Hematopoietic multipotent progenitor cell treated with erythropoietin and hydrocortisone succinate and interleukin-3 and kit ligand, for 15 days (in vitro differentiated cells): ENCODE results near the gene MOXD1.

Experiments
- DNase-seq: peaks from one replicate; pipeline ENCODE4 v3.0.0-alpha.2; 2015; ENCODE audit warnings: low spot score

Gene MOXD1

GRCh38 chr6:132400883-132401617 is at the start of gene MOXD1:
Gene MOXD1, minus strand, starts transcription at chr6:132401475. Its CDS starts 49 bp downstream, at chr6:132401426.
- DNase-seq: no peak

DNA sequence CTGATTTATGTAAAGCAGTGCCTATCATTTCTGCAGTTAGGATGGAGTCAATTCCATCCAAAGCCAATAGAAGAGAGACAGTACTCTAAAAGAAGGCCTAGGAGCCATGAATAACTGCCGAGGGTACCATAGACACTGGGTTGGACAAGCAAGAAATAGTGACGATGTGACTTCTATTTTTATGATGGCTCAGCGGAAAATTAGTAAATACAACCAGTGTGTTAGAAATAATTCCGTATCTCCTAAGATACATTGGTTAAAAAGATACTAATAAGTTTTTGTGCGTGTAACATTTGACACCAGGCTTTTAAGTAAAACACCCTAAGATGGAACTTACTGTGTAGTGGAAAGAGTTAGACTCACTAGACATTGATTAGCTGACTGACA is 45.6 kb upstream of the MOXD1 start:
- DNase-seq: no peak

DNA sequence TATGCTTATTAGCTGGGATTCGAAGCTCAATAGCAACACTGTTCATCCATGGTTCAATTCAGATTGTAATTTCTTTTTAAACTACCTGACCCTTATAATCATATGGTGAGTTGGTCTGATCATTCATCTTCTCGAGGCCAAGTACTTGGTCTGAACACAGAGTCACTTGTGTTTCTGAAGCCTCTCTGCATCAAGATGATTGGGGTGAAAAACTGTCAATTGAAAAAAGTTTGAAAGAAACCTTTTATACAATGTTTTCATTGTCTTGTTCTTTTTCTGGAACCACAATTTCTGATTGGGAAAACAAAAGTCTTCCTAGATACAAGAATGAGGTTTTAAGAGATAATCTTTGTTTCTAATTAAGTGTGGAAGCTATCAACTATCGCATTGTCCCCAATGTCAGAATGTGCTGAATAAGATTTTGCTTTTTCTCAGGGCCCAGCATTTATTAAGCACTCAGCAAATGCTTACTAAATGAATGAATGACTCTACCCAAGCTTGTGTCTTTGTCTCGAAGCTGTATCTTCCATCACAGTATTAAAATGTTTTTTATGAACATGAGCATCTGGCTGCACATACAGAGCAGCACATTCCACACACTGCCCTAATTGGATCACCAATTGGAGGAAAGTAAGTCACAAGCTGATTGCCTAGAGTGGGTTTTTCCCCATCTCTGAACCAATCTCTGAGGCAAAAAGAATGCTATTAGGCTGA is 45.0 kb upstream of the MOXD1 start:
- no peak for DNase-seq

DNA sequence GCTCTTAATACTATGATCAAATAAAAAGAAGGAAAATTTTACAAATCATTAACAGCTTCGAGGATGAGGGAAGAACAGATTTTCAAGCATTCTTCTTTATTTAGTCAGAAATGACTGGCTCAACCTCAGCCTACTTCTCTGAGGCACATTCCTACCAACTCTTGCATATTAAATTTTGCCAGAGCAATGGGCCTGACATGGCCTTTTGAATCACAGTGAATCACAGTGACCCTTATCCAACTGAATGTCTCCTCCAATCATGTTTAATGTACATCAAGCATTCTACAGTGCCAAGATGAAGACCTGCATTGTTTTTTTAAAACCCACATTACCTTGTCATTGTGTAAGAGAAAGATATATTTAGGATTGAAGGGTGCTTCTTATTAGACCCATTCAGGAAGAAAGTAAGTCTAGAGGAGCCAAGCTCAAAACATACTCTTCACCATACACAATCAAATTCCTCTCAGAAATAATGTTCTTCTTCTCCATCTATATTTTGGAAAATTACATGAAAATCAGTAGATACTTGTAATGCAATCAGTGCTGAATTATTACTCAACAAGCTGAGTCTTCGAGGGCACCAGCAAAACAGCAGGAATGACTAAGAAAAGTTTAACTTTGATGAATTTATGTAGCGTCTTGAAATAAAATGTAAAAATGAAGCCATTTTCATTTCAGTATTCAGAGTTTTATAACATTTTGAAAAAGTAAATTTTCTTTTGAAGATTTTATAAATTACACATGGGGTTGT is 44.1 kb upstream of the MOXD1 start:
- no peak for DNase-seq

DNA sequence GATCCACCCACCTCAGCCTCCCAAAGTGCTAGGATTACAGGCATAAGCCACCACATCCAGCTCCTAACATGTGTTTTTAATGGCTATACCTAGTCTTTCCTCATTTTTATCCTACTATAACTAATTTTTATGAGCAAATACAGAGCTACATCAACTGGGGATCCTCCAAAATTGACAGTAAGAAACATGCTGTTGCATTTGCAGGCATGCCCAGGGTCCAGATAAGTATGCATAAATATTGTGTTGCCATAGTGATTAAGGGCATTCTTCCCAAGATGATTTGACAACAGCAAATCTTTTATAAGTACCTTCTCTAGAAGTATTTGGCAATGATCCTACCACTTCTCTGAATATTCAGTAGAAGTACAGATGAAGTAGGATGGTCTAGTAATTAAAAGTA is 41.9 kb upstream of the MOXD1 start:
- DNase-seq: no peak

DNA sequence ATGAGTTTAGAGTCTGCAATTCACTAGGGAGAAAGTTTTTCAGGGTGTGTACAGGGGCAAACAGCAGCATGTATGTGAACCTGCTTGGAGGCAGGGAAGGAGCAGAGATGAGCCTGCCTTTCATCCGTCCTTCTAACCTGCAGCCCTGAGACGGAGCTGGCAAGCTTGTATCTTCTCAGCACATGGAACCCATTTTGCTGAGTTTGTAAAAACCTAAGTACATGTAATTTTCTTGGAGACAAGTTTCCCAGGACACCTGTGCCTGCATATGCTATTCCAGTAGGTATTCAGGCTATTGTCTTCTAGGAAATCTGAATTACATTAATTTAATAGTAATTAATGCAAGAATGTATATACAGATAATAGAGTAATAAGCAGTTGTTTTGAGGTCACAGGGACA is 28.8 kb upstream of the MOXD1 start:
- no peak for DNase-seq

- DNase-seq: no peak
Observed at GRCh38 chr6:132425176-132425575, 23.9 kb upstream of the MOXD1 start.

DNA sequence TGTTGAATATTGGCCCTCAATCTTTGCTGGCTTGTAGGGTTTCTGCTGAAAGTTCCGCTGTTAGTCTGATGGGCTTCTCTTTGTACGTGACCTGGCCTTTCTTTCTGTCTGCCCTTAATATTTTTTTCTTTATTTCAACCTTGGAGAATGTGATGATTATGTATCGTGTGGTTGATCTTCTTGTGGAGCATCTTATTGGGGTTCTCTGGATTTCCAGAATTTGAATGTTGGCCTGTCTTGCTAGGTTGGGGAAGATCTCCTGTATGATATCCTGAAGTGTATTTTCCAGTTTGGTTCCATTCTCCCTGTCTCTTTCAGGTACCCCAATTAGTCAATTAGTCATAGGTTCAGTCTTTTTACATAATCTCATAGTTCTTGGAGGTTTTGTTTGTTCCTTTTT is 22.6 kb upstream of the MOXD1 start:
- DNase-seq: no peak

DNA sequence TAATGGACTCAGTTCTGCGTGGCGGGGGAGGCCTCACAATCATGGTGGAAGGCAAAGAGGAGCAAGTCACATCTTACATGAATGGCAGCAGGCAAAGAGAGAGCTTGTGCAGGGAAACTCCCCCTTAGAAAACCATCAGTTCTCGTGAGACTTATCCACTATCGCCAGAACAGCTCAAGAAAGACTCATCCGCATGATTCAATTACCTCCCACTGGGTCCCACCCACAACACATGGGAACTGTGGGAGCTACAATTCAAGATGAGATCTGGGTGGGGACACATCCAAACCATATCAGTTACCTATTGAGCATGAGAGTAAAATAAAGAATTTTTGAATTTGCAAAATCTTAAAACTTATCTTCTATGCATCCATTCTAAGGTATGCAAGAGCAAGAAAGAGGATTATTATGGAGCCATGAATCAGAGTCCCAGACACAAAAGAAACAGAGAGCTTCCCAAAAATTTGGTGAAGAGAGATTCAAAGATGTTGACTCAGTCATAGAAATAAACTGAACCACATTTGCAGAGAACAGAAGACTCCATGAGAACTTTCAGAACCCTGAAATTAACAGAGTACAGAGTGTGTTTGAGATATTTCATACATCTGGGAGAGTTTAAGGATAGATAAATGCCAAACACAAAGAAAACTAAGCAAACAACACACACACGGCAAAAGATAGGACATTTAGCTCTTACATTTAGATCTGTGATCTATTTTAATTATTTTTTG is 17.1 kb upstream of the MOXD1 start:
- no peak for DNase-seq

- DNase-seq: no peak
Observed at GRCh38 chr6:132414761-132415160, 13.5 kb upstream of the MOXD1 start.

- no peak for DNase-seq
Observed at GRCh38 chr6:132414322-132414721, 13.0 kb upstream of the MOXD1 start.

GRCh38 chr6:132413499-132413802 is 12.2 kb upstream of the MOXD1 start:
- no peak for DNase-seq

DNA sequence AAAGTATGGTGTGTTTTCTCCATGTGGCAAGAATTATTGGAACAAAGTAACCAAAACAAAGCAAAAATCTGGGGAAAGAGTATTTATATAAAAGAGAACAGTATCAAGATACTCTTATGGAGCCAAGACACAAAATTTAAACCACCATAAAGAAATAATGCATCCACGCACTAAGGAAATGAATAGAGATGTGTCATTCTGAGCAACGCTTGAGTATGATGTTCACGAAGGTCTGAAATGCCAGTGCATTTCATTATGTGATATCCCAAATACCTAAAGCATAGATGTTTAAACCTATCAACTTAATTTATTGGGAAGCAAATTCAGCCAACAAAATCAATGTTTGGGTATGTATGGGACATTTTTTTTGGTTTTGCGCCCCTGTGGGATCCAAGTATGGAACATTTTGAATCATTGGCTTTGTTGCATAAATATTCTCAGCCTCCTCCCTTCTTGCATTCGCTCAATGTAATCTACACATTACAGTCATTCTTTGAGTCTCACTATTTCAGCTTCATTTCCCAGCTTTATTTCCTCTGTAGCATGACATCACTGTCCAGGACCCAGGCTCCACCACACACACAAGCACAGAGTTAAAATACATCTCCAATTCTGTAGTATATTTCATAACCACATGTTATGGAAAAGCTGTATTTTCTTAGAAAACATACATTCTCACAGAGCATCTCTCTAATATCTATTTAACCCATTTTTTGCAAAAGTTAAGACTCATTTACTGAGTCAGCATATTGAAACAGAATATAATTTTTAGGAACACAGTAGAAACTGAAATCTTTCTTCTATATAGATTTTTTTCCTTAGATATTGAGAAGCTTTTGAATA is 11.6 kb upstream of the MOXD1 start:
- DNase-seq: no peak

DNA sequence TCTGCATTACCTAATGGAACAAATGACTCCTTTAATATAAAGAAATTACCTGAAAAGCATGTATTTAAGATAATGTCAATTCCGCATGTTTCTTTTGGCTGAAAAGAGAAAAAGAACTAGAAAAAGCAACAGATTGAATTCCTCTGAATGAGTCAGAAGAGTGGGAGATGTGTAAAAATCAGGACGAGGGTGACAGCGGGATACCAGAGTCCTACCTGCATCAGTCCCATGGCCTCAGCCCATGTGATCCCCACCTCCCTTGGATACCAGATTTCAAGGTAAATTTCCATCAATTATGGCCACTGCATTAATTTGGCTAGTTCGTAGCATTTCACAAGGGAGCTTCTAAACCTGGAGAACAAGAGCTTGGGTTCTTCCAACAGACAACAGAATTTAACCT is 10.0 kb upstream of the MOXD1 start:
- no peak for DNase-seq

DNA sequence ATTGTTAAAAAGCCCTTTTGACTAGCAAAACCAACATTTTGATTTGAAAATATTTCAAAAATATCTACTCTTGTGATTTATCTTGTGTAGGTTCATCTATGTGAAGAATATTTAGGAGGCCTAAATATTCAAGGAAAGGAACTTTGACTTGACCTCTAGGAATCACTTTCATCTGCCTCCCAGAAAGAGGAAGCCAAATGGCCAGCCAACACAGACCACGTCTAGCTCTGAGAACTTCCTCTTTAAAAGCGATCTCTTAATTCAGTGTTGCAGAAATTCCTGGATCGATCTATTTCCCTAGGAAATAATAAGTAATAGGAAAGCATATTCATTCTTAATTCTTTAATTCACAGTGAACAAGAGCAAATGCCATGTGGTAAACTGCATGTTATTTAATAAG is 9.6 kb upstream of the MOXD1 start:
- DNase-seq: no peak

DNA sequence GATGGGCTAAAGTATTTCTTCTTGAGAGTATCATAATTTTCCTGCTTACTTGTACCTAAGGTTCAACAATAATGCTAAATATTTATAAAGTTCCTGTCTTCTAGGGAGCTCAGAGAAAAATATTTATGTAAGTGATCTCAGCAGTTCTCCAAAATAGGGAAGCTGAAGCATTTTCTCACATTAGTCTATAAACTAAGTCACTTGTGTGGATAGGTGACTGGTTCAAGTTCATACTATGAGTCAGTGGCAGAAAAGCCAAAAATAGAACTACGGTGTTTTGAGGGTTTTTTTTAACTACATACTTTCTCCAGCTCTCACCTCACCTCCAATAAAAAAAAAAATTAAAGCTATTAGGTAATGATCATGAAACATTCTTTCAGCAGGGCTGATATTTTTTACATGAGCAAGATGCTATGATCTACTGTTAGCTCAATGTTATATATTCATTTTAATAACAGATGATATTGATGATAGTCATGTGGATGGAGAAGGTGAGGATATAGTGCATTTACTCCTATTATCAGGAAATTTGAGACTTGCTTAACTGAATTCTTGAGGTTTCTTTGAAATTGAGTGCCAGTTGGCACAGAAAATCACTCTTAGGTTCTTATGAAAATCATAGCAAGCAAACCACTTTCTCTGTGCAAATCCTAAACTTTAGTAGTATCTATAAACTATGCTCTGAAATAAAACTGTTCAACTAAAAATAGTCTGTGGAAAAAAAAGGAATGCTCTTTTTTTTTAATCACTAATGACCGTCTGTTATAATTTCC is 4.1 kb upstream of the MOXD1 start:
- DNase-seq: no peak

- DNase-seq: no peak
Observed at GRCh38 chr6:132404736-132405135, 3.5 kb upstream of the MOXD1 start.

GRCh38 chr6:132404330-132404729 is 3.1 kb upstream of the MOXD1 start:
- DNase-seq: no peak

DNA sequence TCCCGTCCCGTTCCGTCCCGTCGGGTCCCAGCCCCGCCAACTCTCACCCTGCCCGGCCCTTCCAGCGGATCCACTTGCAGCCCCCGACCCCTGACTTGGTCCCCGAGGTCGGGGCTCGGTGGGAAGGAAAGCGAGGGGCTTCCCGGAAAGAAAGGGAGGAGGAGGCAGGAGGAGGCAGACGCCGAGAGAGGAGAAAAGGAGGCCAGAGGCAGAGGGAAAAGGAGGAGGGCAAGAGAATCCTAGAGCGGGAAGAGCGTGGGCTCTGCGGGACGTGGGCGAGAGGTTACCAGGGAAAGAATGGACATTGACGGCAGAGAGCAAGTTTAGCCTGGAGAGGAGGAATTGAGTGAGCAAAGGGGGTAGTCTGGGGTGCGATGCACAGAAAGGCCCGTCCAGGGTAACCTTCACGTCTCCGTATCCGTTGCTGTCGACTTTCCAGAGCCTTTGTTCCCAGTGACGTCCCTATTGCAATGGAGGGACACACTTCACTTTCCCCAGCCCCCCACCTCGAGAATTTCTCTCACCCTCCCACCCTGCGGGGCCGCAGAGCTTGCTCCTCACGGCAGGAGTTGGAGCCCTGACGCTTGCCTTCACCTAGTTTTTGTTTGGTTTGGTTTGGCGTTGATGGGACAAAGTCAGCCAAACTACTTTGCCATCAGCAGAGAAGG is 477 bp upstream of the MOXD1 start:
- DNase-seq: no peak

DNA sequence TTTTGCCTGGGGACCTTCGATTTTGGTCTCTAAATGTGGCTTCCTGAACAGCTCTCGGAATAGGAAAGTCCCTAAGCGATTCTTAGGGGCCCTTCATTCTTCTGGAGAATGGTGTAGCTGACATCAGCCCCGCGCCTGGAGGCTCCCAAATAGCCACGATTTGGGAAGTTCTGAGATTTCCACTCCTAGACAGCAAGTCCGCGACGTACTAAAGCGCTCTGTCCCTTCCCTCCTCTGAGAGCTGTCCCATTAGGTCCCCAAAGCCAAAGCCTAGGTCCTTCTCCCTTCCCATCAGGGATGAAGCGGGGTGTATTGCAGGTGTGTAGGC is 756 bp downstream of the MOXD1 start:
- no peak for DNase-seq
